HG02885 (cell line): Measurements from ENCODE around the gene TTLL8.

ENCODE experiments used
- ATAC-seq: cut with Tn5 transposase; IDR thresholded peaks from one replicate; pipeline ENCODE4 v1.9.1; 2021; ENCODE audit warnings: mild to moderate bottlenecking; ENCODE audit not compliant: unreplicated experiment, poor library complexity

Gene TTLL8

DNA sequence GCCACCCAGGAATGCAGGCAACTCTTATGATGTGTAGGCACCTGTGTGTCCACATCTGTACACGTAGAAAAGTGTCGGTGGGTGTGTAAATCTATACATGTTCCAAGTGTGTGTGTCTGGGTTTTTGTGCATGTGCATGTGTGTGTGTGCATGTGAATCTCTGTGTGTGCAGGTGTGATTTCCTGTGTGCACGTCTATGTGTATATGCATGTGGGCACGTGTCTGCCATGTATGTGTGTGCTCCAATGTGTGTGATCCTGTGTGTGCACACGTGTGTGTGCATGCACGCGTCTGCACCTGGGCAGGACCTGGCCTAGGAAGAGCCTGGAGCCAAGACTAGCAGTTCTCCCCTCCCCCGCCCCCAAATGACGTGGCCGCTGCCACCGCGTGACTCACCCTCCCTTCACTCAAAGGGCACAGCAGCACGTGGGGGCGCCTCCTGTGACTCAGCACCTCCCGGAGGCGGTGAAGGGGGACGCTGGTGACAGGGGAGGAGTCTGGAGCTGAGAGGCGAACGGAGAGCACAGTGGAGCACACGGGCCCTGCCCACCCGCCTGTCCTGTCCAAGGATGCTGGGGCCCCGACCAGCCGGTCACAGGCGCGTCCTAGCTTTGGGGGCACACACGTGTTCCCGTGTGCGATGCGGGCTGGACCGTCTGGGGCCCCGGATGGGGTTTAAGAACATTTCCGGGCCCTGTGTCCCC lies 87.4 kb downstream of the TTLL8 start:
- peak; percentile 63 for ATAC-seq

DNA sequence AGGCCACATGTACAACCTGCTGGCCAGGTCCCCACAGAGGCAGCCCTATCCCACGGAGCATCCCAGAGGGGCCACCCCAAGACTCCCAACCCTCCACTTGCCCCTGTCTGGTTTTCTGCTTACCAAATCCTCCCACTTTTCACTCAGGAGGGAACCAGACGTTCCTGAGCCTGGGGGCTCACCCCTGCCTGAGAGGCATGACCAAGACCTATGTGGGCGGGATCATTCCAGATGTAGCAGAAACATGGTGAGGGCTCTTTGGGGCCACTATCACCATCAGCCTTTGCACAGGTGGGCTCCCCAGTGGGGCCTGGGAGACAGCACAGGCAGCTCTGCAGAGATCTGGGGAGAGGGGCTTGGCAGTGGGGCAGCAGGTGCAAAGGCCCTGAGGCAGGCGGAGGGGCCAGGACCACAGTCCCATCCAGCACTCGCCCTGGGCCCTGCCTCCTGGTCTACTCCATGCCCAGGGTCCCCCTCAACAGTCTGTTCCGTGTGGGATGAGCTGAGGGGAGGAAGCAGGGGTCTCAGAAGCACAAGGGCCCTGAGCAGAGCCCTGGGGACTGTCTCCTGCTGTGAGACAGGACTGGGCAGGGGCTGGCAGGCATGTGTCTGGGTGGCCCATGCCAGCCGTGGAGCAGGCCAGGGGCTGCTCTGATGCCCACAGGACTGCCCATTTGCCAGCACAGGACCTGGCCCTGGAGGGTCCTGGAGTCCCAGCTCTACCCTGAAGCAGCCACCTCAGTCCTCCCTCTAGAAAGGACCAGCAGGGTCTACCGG lies 88.2 kb downstream of the TTLL8 start:
- no peak for ATAC-seq

DNA sequence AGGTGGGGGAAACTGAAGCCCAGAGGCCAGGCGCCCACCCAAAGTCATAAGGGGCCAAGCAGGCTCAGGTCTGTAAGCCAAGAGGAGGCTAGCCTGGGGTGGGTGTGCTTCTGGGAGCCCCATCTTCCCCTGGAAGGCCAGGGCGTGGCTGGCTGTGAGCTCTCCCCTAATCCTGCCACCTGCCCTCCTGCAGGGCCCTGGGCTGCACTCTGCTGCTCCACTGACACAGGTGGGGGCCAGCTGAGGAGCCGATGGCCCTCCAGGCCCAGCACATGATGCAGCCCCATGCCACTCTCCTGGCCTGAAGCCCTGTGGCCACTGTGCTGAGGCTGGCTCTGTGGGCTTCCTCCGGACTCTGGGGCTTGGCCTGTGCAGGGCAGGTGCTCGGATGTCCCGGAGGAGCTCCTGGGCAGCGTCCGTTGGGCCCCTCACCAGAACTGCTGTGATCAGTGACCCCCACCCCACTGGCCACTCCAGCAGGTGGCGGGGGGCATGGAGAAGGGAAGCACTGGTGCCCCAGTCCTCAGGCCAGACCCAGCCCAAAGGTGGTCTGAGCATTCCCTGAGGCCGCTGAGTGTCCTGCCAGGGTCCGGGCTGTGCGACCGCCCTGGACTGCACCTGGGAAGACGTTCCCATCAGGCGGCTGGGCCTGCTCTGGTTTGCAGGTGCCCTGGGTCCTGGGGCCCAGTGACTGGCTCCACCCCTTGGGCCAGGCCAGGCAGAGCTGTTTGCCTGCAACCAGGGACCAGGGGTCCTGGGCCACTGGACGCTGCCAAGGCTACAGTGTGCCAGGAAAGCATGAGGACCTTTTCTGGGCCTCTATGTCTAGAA lies 89.1 kb downstream of the TTLL8 start:
- ATAC-seq: no peak
